K562 (cell line): ENCODE measurements around the gene KRT33B. TPM values are rescaled to one million over a fixed set of nuclear protein-coding genes. Genes with fewer than 3 reads are reported as not detected.

Experiments
- ATAC-seq: fragments of 200-7000 bp; cut with Tn5 transposase; 3 replicates; pipeline ENCODE4 v1.9.1; 2020; ENCODE audit warnings: moderate library complexity
- BruUV-seq: library from RNA; stranded (reverse); fragments of 400-500 nt; replicated peaks from 2 replicates; lab custom pipeline; 2021; lab: Mats Ljungman, UMichigan
- CTCF ChIA-PET: fragments of 300-600 bp; formaldehyde crosslinking; extraction: SDS; loops from one replicate; lab custom pipeline; 2021; ENCODE audit warnings: low intra/inter-chr PET ratio; lab: Yijun Ruan, JAX
- POLR2A ChIA-PET: fragments of 300-600, 350-650 bp; sonication (Branson Sonifier 250); formaldehyde crosslinking; extraction: SDS; loops from one replicate; lab custom pipeline; 2021; ENCODE audit warnings: antibody characterized with exemption, inconsistent platforms; lab: Yijun Ruan, JAX
- DNase-seq, 4 experiments: peaks; one replicate each; pipeline versions ENCODE4 v3.0.0 to v3.0.0-alpha.2; 2011 to 2018; ENCODE audit warnings: low spot score in 3 of 4, mixed read lengths in 3 of 4; ENCODE audit errors: extremely low read depth in 1 of 4
- FAIRE-seq: peaks from 2 replicates; lab custom pipeline; 2011; peaks lifted over from hg19 to GRCh38; lab: Jason Lieb, UNC
- H2AFZ ChIP-seq: 2 replicates; pipeline ENCODE4 v1.6.0; 2011; ENCODE audit warnings: low read depth, low read length, control low read depth, inconsistent platforms
- H3K27ac ChIP-seq: fragments of 200-600 bp; 3 replicates; pipeline ENCODE4 v1.8.0; 2011; ENCODE audit warnings: low read depth, mild to moderate bottlenecking, control low read depth, inconsistent platforms, low read length, moderate library complexity, mixed read lengths; ENCODE audit errors: extremely low read depth
- H3K27me3 ChIP-seq, 2 experiments: fragments of 300-600 bp in 1 of 2; 2 replicates in 1 of 2; 3 replicates in 1 of 2; pipeline versions ENCODE4 v1.6.0 to v1.8.0; 2011; ENCODE audit warnings: inconsistent platforms in 2 of 2, low read length in 2 of 2, mild to moderate bottlenecking in 1 of 2, mixed read lengths in 1 of 2, moderate library complexity in 1 of 2; ENCODE audit not compliant: control insufficient read depth in 2 of 2, insufficient read depth in 2 of 2
- H3K36me3 ChIP-seq: fragments of 300-600 bp; 3 replicates; pipeline ENCODE4 v1.8.0; 2011; ENCODE audit warnings: mild to moderate bottlenecking, low read length, inconsistent platforms; ENCODE audit not compliant: control insufficient read depth, insufficient read depth
- H3K4me1 ChIP-seq, 2 experiments: fragments of 200-600 bp in 1 of 2; replicated peaks in 1 of 2; 2 replicates in 1 of 2; 3 replicates in 1 of 2; pipeline versions ENCODE4 v1.5.1 to v1.8.0; 2011; ENCODE audit warnings: inconsistent platforms in 2 of 2, low read length in 2 of 2, mild to moderate bottlenecking in 1 of 2, mixed read lengths in 1 of 2, moderate library complexity in 1 of 2; ENCODE audit not compliant: control insufficient read depth in 2 of 2, insufficient read depth in 2 of 2
- H3K4me2 ChIP-seq: 2 replicates; pipeline ENCODE4 v1.6.1; 2011; ENCODE audit warnings: low read length, control low read depth, inconsistent platforms, mixed read lengths; ENCODE audit not compliant: insufficient read depth
- H3K4me3 ChIP-seq: fragments of 200-600 bp; sonication (generic), shearing (Covaris generic); 2 replicates; pipeline ENCODE4 v1.5.1; 2016; ENCODE audit warnings: control low read depth, inconsistent platforms
- H3K79me2 ChIP-seq: fragments of 200-600 bp; 3 replicates; pipeline ENCODE4 v1.8.0; 2011; ENCODE audit warnings: low read length, inconsistent platforms; ENCODE audit not compliant: control insufficient read depth, insufficient read depth
- H3K9ac ChIP-seq, 2 experiments: 2 replicates each; pipeline versions ENCODE4 v1.6.0 to v1.6.1; 2011; ENCODE audit warnings: low read depth in 2 of 2, low read length in 2 of 2, control low read depth in 1 of 2, inconsistent platforms in 1 of 2, mild to moderate bottlenecking in 1 of 2, mixed read lengths in 1 of 2; ENCODE audit not compliant: insufficient read depth in 1 of 2
- H3K9me1 ChIP-seq: one replicate; pipeline ENCODE4 v1.6.0; 2011; ENCODE audit warnings: inconsistent platforms, mild to moderate bottlenecking, low read length, moderate library complexity; ENCODE audit not compliant: control insufficient read depth, insufficient read depth
- H3K9me3 ChIP-seq: replicated peaks from 2 replicates; pipeline ENCODE4 v1.5.1; 2011; ENCODE audit warnings: low read depth, low read length, inconsistent platforms; ENCODE audit not compliant: control insufficient read depth, insufficient read depth
- H4K20me1 ChIP-seq: replicated peaks from 2 replicates; pipeline ENCODE4 v1.6.1; 2011; ENCODE audit warnings: low read length, inconsistent platforms, mixed read lengths; ENCODE audit not compliant: control insufficient read depth, insufficient read depth
- ESRRB ChIP-seq: fragments of 250-450 bp; sonication (Bioruptor Pico); IDR thresholded peaks from 2 replicates; pipeline ENCODE4 v1.5.0; 2020; ENCODE audit warnings: mild to moderate bottlenecking, moderate library complexity, borderline replicate concordance
- HNRNPLL ChIP-seq: fragments of 200-400 bp; formaldehyde crosslinking; IDR thresholded peaks from 2 replicates; pipeline ENCODE4 v1.6.1; 2017; ENCODE audit warnings: low read length, low read depth, mild to moderate bottlenecking; ENCODE audit not compliant: poor library complexity, severe bottlenecking
- JUND ChIP-seq, 2 experiments: IDR thresholded peaks; 2 replicates in 1 of 2; 3 replicates in 1 of 2; pipeline ENCODE4 v1.6.1; 2011; ENCODE audit warnings: borderline replicate concordance in 2 of 2, low read depth in 2 of 2, low read length in 2 of 2, improper control_type of control experiment in 1 of 2, missing biosample characterization in 1 of 2, missing genetic modification characterization in 1 of 2, missing genetic modification reagents in 1 of 2
- KAT8 ChIP-seq: fragments of 450-650 bp; IDR thresholded peaks from 2 replicates; pipeline ENCODE4 v1.6.1; 2016; ENCODE audit warnings: low read depth, mild to moderate bottlenecking
- KDM2B ChIP-seq: fragments of 250-450 bp; sonication (Bioruptor Pico); IDR thresholded peaks from 2 replicates; pipeline ENCODE4 v1.8.0; 2021; ENCODE audit warnings: mild to moderate bottlenecking, moderate library complexity
- MTA2 ChIP-seq: fragments of 450-650 bp; IDR thresholded peaks from 2 replicates; pipeline ENCODE4 v1.6.1; 2016; ENCODE audit warnings: low read depth
- NR4A1 ChIP-seq, 2 experiments: fragments of 250-450 bp in 1 of 2; fragments of 450-650 bp in 1 of 2; sonication (Bioruptor Pico) in 1 of 2; IDR thresholded peaks; 2 replicates each; pipeline versions ENCODE4 v1.4.0 to v1.6.1; 2016 to 2020; ENCODE audit warnings: mild to moderate bottlenecking in 2 of 2, missing compliant biosample characterization in 1 of 2, missing genetic modification characterization in 1 of 2, moderate library complexity in 1 of 2
- OTX1 ChIP-seq: fragments of 450-650 bp; formaldehyde crosslinking; IDR thresholded peaks from 2 replicates; pipeline ENCODE4 v1.4.0; 2022; ENCODE audit warnings: mild to moderate bottlenecking
- PCBP1 ChIP-seq: fragments of 200-400 bp; formaldehyde crosslinking; IDR thresholded peaks from 2 replicates; pipeline ENCODE4 v1.6.1; 2018; ENCODE audit warnings: mild to moderate bottlenecking, low read depth, low read length; ENCODE audit not compliant: poor library complexity, severe bottlenecking
- RBM14 ChIP-seq: fragments of 200-400 bp; formaldehyde crosslinking; IDR thresholded peaks from 2 replicates; pipeline ENCODE4 v1.6.1; 2018; ENCODE audit warnings: low read depth, mild to moderate bottlenecking, low read length, moderate library complexity, borderline replicate concordance; ENCODE audit not compliant: insufficient read depth
- SRSF3 ChIP-seq: fragments of 200-400 bp; formaldehyde crosslinking; IDR thresholded peaks from 2 replicates; pipeline ENCODE4 v1.6.1; 2016; ENCODE audit warnings: mild to moderate bottlenecking, low read length, moderate library complexity; ENCODE audit not compliant: insufficient read depth
- ZKSCAN3 ChIP-seq: fragments of 250-450 bp; sonication (Bioruptor Pico); IDR thresholded peaks from 2 replicates; pipeline ENCODE4 v1.4.0; 2020
- ZNF280B ChIP-seq: fragments of 250-450 bp; sonication (Bioruptor Pico); IDR thresholded peaks from 2 replicates; pipeline ENCODE4 v1.5.1; 2021; ENCODE audit warnings: mild to moderate bottlenecking
- ZNF583 ChIP-seq: fragments of 250-450 bp; sonication (Bioruptor Pico); IDR thresholded peaks from 2 replicates; pipeline ENCODE4 v1.4.0; 2020
- WGBS: fragments of 100-300 bp; shearing (Covaris generic); methylation state at CpG from one replicate; pipeline ENCODE4 v1.1.6; 2016; ENCODE audit warnings: low coverage, mixed read lengths; ENCODE audit not compliant: insufficient coverage; ENCODE audit errors: missing lambda C conversion rate; 5-methylcytosine and 5-hydroxymethylcytosine counted together
- in situ Hi-C: fragments of 300-500 bp; cut with MboI; formaldehyde crosslinking; loops from 4 replicates; pipeline ENCODE4 v1.15.0; 2018; ENCODE audit warnings: inconsistent platforms, mixed read lengths
- intact Hi-C: fragments of 100-400 bp; cut with micrococcal nuclease; formaldehyde crosslinking; loops from 2 replicates; pipeline ENCODE4 v1.14.2; 2022
- polyA plus RNA-seq, 8 experiments: library from polyadenylated mRNA; depleted of rRNA in 4 of 8; stranded (reverse) in 5 of 8; unstranded in 3 of 8; fragments of >200 nt; fragmentation: Nextera tagmentation in 2 of 8; fragmentation: Illumina TruSeq in 1 of 8; extraction: Ambion mirVana in 2 of 8; extraction: Trizol in 1 of 8; gene quantifications; 2 replicates each; pipeline versions ENCODE4 v1.2.1 to v1.2.3, GENCODE V29; 2011 to 2014; ENCODE audit warnings: inconsistent platforms in 1 of 8, missing spikeins in 1 of 8
- total RNA-seq, 7 experiments: library from RNA; depleted of rRNA in 6 of 7; stranded (reverse); fragments of >200 nt in 6 of 7; fragmentation: Illumina TruSeq in 2 of 7; extraction: Trizol in 2 of 7; gene quantifications; 2 replicates each; pipeline versions ENCODE4 v1.2.1 to v1.2.3, GENCODE V29; 2011 to 2021; ENCODE audit warnings: low replicate concordance in 1 of 7
- TF ChIP-seq, protein P1 (sequence below): fragments of 200-800 bp; sonication (Bioruptor generic); IDR thresholded peaks from 2 replicates; pipeline ENCODE4 v1.6.1; 2017; ENCODE audit warnings: missing genetic modification characterization, missing compliant biosample characterization

The KRT33B gene
- total and polyA plus RNA-seq, 9 of the 15 experiments (the other 6 are each of a cell fraction or from before 2014, with no cell fraction given), result not detected

- no peak for FAIRE-seq
- H3K9me1 ChIP-seq, result no peaks in the 10 kb centered on the region
- no peaks in the 10 kb centered on the region for H3K36me3 ChIP-seq
- intact Hi-C loops, result no loop called here
- no peaks in the 10 kb centered on the region for H4K20me1 ChIP-seq
- TF ChIP-seq ZNF583 (CRISPR knock-in tag), result no peak
- TF ChIP-seq, protein P1, sequence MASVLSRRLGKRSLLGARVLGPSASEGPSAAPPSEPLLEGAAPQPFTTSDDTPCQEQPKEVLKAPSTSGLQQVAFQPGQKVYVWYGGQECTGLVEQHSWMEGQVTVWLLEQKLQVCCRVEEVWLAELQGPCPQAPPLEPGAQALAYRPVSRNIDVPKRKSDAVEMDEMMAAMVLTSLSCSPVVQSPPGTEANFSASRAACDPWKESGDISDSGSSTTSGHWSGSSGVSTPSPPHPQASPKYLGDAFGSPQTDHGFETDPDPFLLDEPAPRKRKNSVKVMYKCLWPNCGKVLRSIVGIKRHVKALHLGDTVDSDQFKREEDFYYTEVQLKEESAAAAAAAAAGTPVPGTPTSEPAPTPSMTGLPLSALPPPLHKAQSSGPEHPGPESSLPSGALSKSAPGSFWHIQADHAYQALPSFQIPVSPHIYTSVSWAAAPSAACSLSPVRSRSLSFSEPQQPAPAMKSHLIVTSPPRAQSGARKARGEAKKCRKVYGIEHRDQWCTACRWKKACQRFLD (CRISPR knock-in tag), result no peak
- no peak for TF ChIP-seq MTA2
- no peak for TF ChIP-seq PCBP1
- TF ChIP-seq HNRNPLL, result no peak
- no peak for TF ChIP-seq ZKSCAN3 (CRISPR knock-in tag)
- TF ChIP-seq ZNF280B (CRISPR knock-in tag), result no peak
- TF ChIP-seq SRSF3, result no peak
- no peak for TF ChIP-seq OTX1 (CRISPR knock-in tag)
- no peak for TF ChIP-seq NR4A1 (CRISPR knock-in tag; IDR thresholded peaks at IDR 0.05)
- TF ChIP-seq NR4A1 (tag; IDR thresholded peaks at IDR 0.05), result no peak
- TF ChIP-seq RBM14, result no peak
- no peak for TF ChIP-seq KDM2B (CRISPR knock-in tag)
- TF ChIP-seq JUND (IDR thresholded peaks at IDR 0.05; ENCODE audit: borderline replicate concordance, low read depth, low read length), result no peak
- no peak for TF ChIP-seq JUND (tag; IDR thresholded peaks at IDR 0.05; ENCODE audit: borderline replicate concordance, low read depth, low read length)
- no peak for TF ChIP-seq ESRRB (CRISPR knock-in tag)
- no peak for TF ChIP-seq KAT8
- TF ChIP-seq, all 486 proteins: peak for 0
- Histone ChIP-seq H2AFZ (no peak overlapping the region), H3K27ac (no peak overlapping the region), H3K79me2 (no peaks in the 10 kb centered on the region), H3K9ac (no peak overlapping the region), H3K27me3 (peaks cover 17 to 20% of the 10 kb centered on the region in 2 experiments; a peak in 3 of 5 replicates), H3K4me3 (no peak overlapping the region), H3K4me1 (peaks cover 0 to 3% of the 10 kb centered on the region in 2 experiments; a peak in 1 of 5 replicates), H3K4me2 (no peak overlapping the region), H3K9me3 (no peaks in the 10 kb centered on the region)
- ATAC-seq (no peak), DNase-seq (no peak)
- CTCF ChIA-PET, result no interaction called here
- BruUV-seq, result no TSS peak
- under 1% methylated on average over 14 of the region's 17 CpGs for WGBS
- POLR2A ChIA-PET, result interaction anchor here (0.7 kb wide), 1 partner anchor 165 kb away, joined by 4 read pairs; no protein-coding TSS in a partner anchor
- in situ Hi-C loops, result no loop called here
Measured at GRCh38 chr17:41315814-41316445, 53.7 kb downstream of the KRT33B start.
